ENCODE results near the gene CFDP1. TPM values are rescaled to one million over a fixed set of nuclear protein-coding genes. Genes with fewer than 3 reads are reported as not detected.

The CFDP1 gene
- total and polyA plus RNA-seq, 4 experiments from 2014 or later: 37.1 to 42.4 (median 41.9) TPM

- Histone ChIP-seq H3K4me3 (ENCODE audit: low read length in 2 of 2) (no peak overlapping the region), H3K27ac (ENCODE audit: low read depth, low read length) (no peak overlapping the region), H3K9me3 (ENCODE audit: control insufficient read depth in 1 of 2, low read length in 2 of 2) (no peaks in the 10 kb centered on the region), H3K36me3 (ENCODE audit: insufficient read depth, low read length) (peaks cover 5% of the 10 kb centered on the region), H3K4me1 (ENCODE audit: insufficient read depth, low read length) (no peaks in the 10 kb centered on the region), H3K27me3 (ENCODE audit: insufficient read depth, low read length) (no peaks in the 10 kb centered on the region)
- DNase-seq: no peak
- no peaks in the 10 kb centered on the region for H3K27me3 Mint-ChIP-seq
- H3K27ac Mint-ChIP-seq: no peak overlapping the region
- H3K9me3 Mint-ChIP-seq: no peaks in the 10 kb centered on the region
- intact Hi-C loops (cut with micrococcal nuclease): no loop called here
- ChIA-PET CTCF (ENCODE audit: partially characterized antibody) (interaction anchor here (10.7 to 10.9 kb wide), 2 partner anchors 173 to 208 kb away, joined by 118 to 156 read pairs; no protein-coding TSS in a partner anchor), POLR2A (ENCODE audit: partially characterized antibody) (no interaction called here)
- H3K4me1 Mint-ChIP-seq: peaks cover 0 to under 1% (median 0%) of the 10 kb centered on the region in 4 donors
- peaks cover 30 to 35% of the 10 kb centered on the region in 2 donors for H3K36me3 Mint-ChIP-seq
- H3K4me3 Mint-ChIP-seq: no peak overlapping the region
Observed at GRCh38 chr16:75406943-75407342, 26.4 kb downstream of the CFDP1 start.

GRCh38 chr16:75402821-75403475 lies 30.4 kb downstream of the CFDP1 start:
- H3K4me3 Mint-ChIP-seq: no peak overlapping the region
- intact Hi-C loops (cut with micrococcal nuclease): loop anchor here (1.0 to 2.0 kb wide), 4 partner anchors 18 to 362 kb away; no protein-coding TSS in a partner anchor
- Histone ChIP-seq H3K36me3 (ENCODE audit: insufficient read depth, low read length) (no peaks in the 10 kb centered on the region), H3K9me3 (ENCODE audit: control insufficient read depth in 1 of 2, low read length in 2 of 2) (no peaks in the 10 kb centered on the region), H3K4me3 (ENCODE audit: low read length in 2 of 2) (no peak overlapping the region), H3K27me3 (ENCODE audit: insufficient read depth, low read length) (no peaks in the 10 kb centered on the region), H3K27ac (ENCODE audit: low read depth, low read length) (no peak overlapping the region), H3K4me1 (ENCODE audit: insufficient read depth, low read length) (no peaks in the 10 kb centered on the region)
- peaks cover 14 to 23% of the 10 kb centered on the region in 2 donors for H3K36me3 Mint-ChIP-seq
- peak overlapping the region in 1 of 7 donors; percentile 51 for H3K27ac Mint-ChIP-seq
- H3K27me3 Mint-ChIP-seq: no peaks in the 10 kb centered on the region
- CTCF ChIA-PET (ENCODE audit: partially characterized antibody): interaction anchor here (0.9 to 10.9 kb wide), 10 partner anchors 9 to 361 kb away, joined by 4 to 156 read pairs (median 5); no protein-coding TSS in a partner anchor
- peaks cover 0 to 3% (median 1%) of the 10 kb centered on the region in 4 donors for H3K4me1 Mint-ChIP-seq
- POLR2A ChIA-PET (ENCODE audit: partially characterized antibody): no interaction called here
- H3K9me3 Mint-ChIP-seq: no peaks in the 10 kb centered on the region
- peak in 4 of 5 donors; percentile 23 to 35 (median 32) for DNase-seq

- Mint-ChIP-seq H3K36me3 (peaks cover 13 to 21% of the 10 kb centered on the region in 2 donors), H3K27ac (peak overlapping the region in 1 of 7 donors; percentile 36), H3K4me1 (peaks cover 0 to 3% (median 2%) of the 10 kb centered on the region in 4 donors), H3K27me3 (no peaks in the 10 kb centered on the region), H3K9me3 (no peaks in the 10 kb centered on the region), H3K4me3 (no peak overlapping the region)
- ChIA-PET POLR2A (ENCODE audit: partially characterized antibody) (no interaction called here), CTCF (ENCODE audit: partially characterized antibody) (interaction anchor here (0.9 to 10.9 kb wide), 12 partner anchors 10 to 361 kb away, joined by 3 to 156 read pairs (median 4); partner anchors contain the start of gene CFDP1)
- no peak for DNase-seq
- Histone ChIP-seq H3K27ac (ENCODE audit: low read depth, low read length) (no peak overlapping the region), H3K4me1 (ENCODE audit: insufficient read depth, low read length) (no peaks in the 10 kb centered on the region), H3K36me3 (ENCODE audit: insufficient read depth, low read length) (no peaks in the 10 kb centered on the region), H3K4me3 (ENCODE audit: low read length in 2 of 2) (no peak overlapping the region), H3K9me3 (ENCODE audit: control insufficient read depth in 1 of 2, low read length in 2 of 2) (no peaks in the 10 kb centered on the region), H3K27me3 (ENCODE audit: insufficient read depth, low read length) (no peaks in the 10 kb centered on the region)
- intact Hi-C loops (cut with micrococcal nuclease): loop anchor here (2.0 kb wide), 2 partner anchors 19 to 363 kb away; no protein-coding TSS in a partner anchor
Observed at GRCh38 chr16:75402159-75402820, 31.0 kb downstream of the CFDP1 start.

- intact Hi-C loops (cut with micrococcal nuclease): loop anchor here (2.0 kb wide), 2 partner anchors 19 to 363 kb away; no protein-coding TSS in a partner anchor
- H3K4me3 ChIP-seq (ENCODE audit: low read length in 2 of 2): no peak overlapping the region
- Mint-ChIP-seq H3K27me3 (no peaks in the 10 kb centered on the region), H3K27ac (no peak overlapping the region), H3K4me3 (no peak overlapping the region), H3K9me3 (no peaks in the 10 kb centered on the region), H3K4me1 (peaks cover 0 to 3% (median 2%) of the 10 kb centered on the region in 4 donors), H3K36me3 (peaks cover 13 to 21% of the 10 kb centered on the region in 2 donors)
- ChIA-PET POLR2A (ENCODE audit: partially characterized antibody) (no interaction called here), CTCF (ENCODE audit: partially characterized antibody) (interaction anchor here (0.7 to 10.9 kb wide), 14 partner anchors 9 to 362 kb away, joined by 3 to 156 read pairs (median 4); partner anchors contain the start of genes CFDP1 and TMEM170A)
- no peaks in the 10 kb centered on the region for H3K4me1 ChIP-seq (ENCODE audit: insufficient read depth, low read length)
- H3K27me3 ChIP-seq (ENCODE audit: insufficient read depth, low read length): no peaks in the 10 kb centered on the region
- H3K27ac ChIP-seq (ENCODE audit: low read depth, low read length): no peak overlapping the region
- no peaks in the 10 kb centered on the region for H3K9me3 ChIP-seq (ENCODE audit: control insufficient read depth in 1 of 2, low read length in 2 of 2)
- no peak for DNase-seq
- H3K36me3 ChIP-seq (ENCODE audit: insufficient read depth, low read length): no peaks in the 10 kb centered on the region
Observed at GRCh38 chr16:75401691-75402090, 31.6 kb downstream of the CFDP1 start.

- Histone ChIP-seq H3K27ac (ENCODE audit: low read depth, low read length) (no peak overlapping the region), H3K36me3 (ENCODE audit: insufficient read depth, low read length) (peaks cover 11% of the 10 kb centered on the region), H3K4me3 (ENCODE audit: low read length in 2 of 2) (no peak overlapping the region), H3K9me3 (ENCODE audit: control insufficient read depth in 1 of 2, low read length in 2 of 2) (no peaks in the 10 kb centered on the region), H3K27me3 (ENCODE audit: insufficient read depth, low read length) (no peaks in the 10 kb centered on the region), H3K4me1 (ENCODE audit: insufficient read depth, low read length) (no peaks in the 10 kb centered on the region)
- CTCF ChIA-PET (ENCODE audit: partially characterized antibody): interaction anchor here (2.1 to 10.9 kb wide), 3 partner anchors 12 to 199 kb away, joined by 12 to 156 read pairs (median 118); no protein-coding TSS in a partner anchor
- intact Hi-C loops (cut with micrococcal nuclease): no loop called here
- H3K27me3 Mint-ChIP-seq: no peaks in the 10 kb centered on the region
- no peak overlapping the region for H3K4me3 Mint-ChIP-seq
- POLR2A ChIA-PET (ENCODE audit: partially characterized antibody): no interaction called here
- peaks cover 16 to 26% of the 10 kb centered on the region in 2 donors for H3K36me3 Mint-ChIP-seq
- peaks cover 0 to 3% (median 2%) of the 10 kb centered on the region in 4 donors for H3K4me1 Mint-ChIP-seq
- no peak for DNase-seq
- peak overlapping the region in 1 of 7 donors; percentile 36 for H3K27ac Mint-ChIP-seq
- no peaks in the 10 kb centered on the region for H3K9me3 Mint-ChIP-seq
Observed at GRCh38 chr16:75398333-75398732, 35.0 kb downstream of the CFDP1 start.

- CTCF ChIA-PET (ENCODE audit: partially characterized antibody): interaction anchor here (0.9 to 6.6 kb wide), 5 partner anchors 9 to 196 kb away, joined by 3 to 60 read pairs (median 5); no protein-coding TSS in a partner anchor
- no peaks in the 10 kb centered on the region for H3K9me3 Mint-ChIP-seq
- peaks cover 3 to 11% (median 4%) of the 10 kb centered on the region in 4 donors for H3K4me1 Mint-ChIP-seq
- no peak for DNase-seq
- Histone ChIP-seq H3K4me1 (ENCODE audit: insufficient read depth, low read length) (no peaks in the 10 kb centered on the region), H3K27ac (ENCODE audit: low read depth, low read length) (no peak overlapping the region), H3K27me3 (ENCODE audit: insufficient read depth, low read length) (no peaks in the 10 kb centered on the region), H3K4me3 (ENCODE audit: low read length in 2 of 2) (no peak overlapping the region), H3K9me3 (ENCODE audit: control insufficient read depth in 1 of 2, low read length in 2 of 2) (no peaks in the 10 kb centered on the region), H3K36me3 (ENCODE audit: insufficient read depth, low read length) (peaks cover 21% of the 10 kb centered on the region)
- intact Hi-C loops (cut with micrococcal nuclease): no loop called here
- H3K4me3 Mint-ChIP-seq: no peak overlapping the region
- H3K27me3 Mint-ChIP-seq: no peaks in the 10 kb centered on the region
- H3K36me3 Mint-ChIP-seq: peaks cover 28 to 44% of the 10 kb centered on the region in 2 donors
- POLR2A ChIA-PET (ENCODE audit: partially characterized antibody): no interaction called here
- H3K27ac Mint-ChIP-seq: no peak overlapping the region
Observed at GRCh38 chr16:75394941-75395340, 38.4 kb downstream of the CFDP1 start.

- POLR2A ChIA-PET (ENCODE audit: partially characterized antibody): no interaction called here
- DNase-seq: no peak
- Mint-ChIP-seq H3K4me1 (peaks cover 5 to 20% (median 13%) of the 10 kb centered on the region in 4 donors), H3K27ac (peak overlapping the region in 1 of 7 donors; percentile 35), H3K36me3 (peaks cover 27 to 48% of the 10 kb centered on the region in 2 donors), H3K27me3 (no peaks in the 10 kb centered on the region), H3K4me3 (no peak overlapping the region), H3K9me3 (no peaks in the 10 kb centered on the region)
- H3K9me3 ChIP-seq (ENCODE audit: control insufficient read depth in 1 of 2, low read length in 2 of 2): no peaks in the 10 kb centered on the region
- CTCF ChIA-PET (ENCODE audit: partially characterized antibody): interaction anchor here (0.6 to 6.6 kb wide), 6 partner anchors 9 to 194 kb away, joined by 3 to 60 read pairs (median 6); no protein-coding TSS in a partner anchor
- no peaks in the 10 kb centered on the region for H3K27me3 ChIP-seq (ENCODE audit: insufficient read depth, low read length)
- H3K27ac ChIP-seq (ENCODE audit: low read depth, low read length): no peak overlapping the region
- intact Hi-C loops (cut with micrococcal nuclease): no loop called here
- H3K4me1 ChIP-seq (ENCODE audit: insufficient read depth, low read length): no peaks in the 10 kb centered on the region
- no peak overlapping the region for H3K4me3 ChIP-seq (ENCODE audit: low read length in 2 of 2)
- peaks cover 21% of the 10 kb centered on the region for H3K36me3 ChIP-seq (ENCODE audit: insufficient read depth, low read length)
Observed at GRCh38 chr16:75392906-75393305, 40.4 kb downstream of the CFDP1 start.
